HG03064 (cell line): ENCODE results near the gene HS3ST2.
"Not testable (repeated sequence)": the region's sequence is repeated elsewhere in the genome, so short reads cannot be mapped to it uniquely, and the experiment has no call there.

ENCODE experiments used
- ATAC-seq: cut with Tn5 transposase; IDR thresholded peaks from one replicate; pipeline ENCODE4 v1.9.1; 2021; ENCODE audit warnings: low read depth; ENCODE audit not compliant: unreplicated experiment

The HS3ST2 gene

DNA sequence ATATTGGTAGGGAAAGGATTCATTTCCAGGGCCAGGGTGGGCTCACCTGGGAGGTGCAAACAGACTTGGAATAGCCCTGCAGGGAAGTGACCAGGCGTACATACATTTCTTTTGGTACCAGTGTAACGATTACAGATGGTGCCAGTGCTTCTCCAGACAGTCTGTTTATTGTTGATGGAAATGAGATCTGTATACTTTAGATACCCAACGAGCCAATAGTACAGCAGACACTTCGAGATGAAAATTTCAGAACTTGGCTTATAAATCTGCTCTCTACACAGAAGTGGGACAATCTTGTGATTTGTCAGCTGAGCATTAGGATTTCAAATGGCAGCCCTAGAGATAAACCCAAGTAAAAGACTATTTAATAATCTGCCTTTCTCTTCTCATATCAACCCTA is 57.9 kb downstream of the HS3ST2 start:
- ATAC-seq, result no peak

- no peak for ATAC-seq
Observed at GRCh38 chr16:22874394-22874793, 60.4 kb downstream of the HS3ST2 start.

- ATAC-seq, result no peak
Observed at GRCh38 chr16:22878955-22879354, 65.0 kb downstream of the HS3ST2 start.

DNA sequence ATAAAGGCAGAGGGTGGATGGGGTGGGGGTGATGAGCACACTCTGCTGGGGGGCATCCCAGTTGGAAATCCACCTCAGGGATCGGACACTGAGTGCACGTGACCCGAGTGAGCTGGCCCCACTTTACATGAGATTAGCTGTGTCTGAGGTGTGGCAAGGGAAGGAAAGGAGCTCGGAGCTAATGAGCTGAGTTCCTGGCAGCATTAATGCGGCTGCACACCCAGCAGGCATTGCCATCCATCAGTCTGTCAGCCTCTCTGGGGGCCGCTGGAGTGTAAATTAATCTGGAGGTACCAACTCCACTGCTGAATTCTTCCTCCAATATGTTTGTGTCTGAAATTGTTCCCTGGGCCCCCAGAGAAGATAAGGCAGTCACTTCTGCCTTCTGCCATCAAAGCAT is 65.5 kb downstream of the HS3ST2 start:
- ATAC-seq, result no peak

DNA sequence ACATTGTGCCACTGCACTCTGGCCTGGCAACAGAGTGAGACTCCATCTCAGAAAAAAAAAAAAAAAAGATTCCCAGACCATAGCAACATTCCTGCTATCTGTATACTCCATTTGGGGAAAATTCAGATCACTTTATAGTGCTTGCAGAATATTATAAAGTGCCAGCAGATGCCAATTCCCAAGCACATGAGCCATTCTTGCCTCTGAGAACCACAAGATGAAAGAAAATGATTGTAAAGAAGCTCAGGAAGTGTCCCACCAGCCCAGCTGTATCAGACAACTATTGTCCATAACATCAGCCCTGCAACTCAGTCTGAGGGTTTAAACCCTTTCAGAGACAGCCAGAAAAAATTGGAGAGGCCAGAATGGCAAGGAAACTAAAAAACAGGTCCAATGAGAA is 69.0 kb downstream of the HS3ST2 start:
- ATAC-seq, result no peak

- ATAC-seq, result no peak
Observed at GRCh38 chr16:22885951-22886350, 72.0 kb downstream of the HS3ST2 start.

DNA sequence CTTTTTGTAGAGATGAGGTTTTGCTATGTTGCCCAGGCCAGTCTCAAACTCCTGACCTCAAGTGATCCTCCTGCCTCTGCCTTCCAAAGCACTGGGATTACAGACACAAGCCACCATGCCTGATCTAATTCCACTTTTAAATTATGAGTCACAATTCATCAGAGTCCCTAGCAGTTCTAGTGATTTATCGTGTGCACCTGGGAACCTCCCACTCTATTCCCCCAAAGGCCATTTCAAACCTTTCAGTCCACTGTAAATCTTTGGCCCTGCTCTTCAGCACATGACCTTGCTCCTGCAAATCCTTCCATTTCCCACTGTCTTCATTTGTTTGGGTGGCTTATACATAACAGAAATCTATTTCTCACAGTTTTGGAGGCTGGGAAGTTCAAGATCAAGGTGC is 73.0 kb downstream of the HS3ST2 start:
- ATAC-seq, result no peak

GRCh38 chr16:22887445-22887844 is 73.5 kb downstream of the HS3ST2 start:
- ATAC-seq, result no peak

- no peak for ATAC-seq
Observed at GRCh38 chr16:22888791-22889190, 74.8 kb downstream of the HS3ST2 start.

- ATAC-seq, result no peak
Observed at GRCh38 chr16:22890976-22891375, 77.0 kb downstream of the HS3ST2 start.

DNA sequence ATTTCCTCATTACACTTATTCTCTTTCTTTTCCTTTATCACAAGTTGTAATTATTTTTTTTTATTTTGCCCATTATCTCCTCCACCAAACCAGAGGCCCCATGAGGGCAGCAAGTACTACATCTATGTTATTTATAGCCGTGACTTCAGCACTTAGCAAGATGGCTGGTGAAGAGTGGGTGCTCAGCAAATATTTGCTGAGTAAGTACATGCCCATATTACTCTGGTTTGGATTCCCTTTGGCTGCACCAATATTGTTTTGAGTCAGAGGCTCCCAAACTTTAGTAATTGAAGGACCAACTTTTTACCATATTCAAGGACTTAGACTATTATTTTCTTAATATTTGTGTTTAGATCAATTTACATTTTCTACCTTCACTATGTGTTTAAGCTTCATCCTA is 83.2 kb downstream of the HS3ST2 start:
- no peak for ATAC-seq

GRCh38 chr16:22898131-22898530 is 84.2 kb downstream of the HS3ST2 start:
- ATAC-seq, result no peak

DNA sequence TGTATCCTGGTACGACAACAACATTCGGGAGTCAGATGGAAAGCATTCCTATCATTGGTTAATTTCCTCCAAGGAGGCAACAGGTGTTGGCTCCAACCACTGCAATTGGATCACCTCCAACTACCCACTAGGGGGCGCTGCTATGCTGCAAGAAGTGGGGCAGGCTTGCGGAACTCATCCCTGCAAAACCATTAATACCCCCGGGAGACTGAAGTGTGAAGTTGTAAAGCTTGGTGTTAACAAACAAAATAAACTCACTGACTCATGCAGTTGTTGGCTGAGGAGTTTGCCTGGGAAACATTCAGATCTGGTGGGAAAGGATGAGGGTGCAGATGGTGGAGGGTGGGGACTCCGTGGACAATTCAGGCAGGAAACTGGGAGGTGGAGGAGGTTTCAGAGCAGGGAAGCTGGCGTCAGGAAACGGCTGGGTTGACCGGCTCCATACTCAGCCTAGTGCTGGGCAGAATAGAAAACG is 84.9 kb downstream of the HS3ST2 start:
- ATAC-seq, result no peak

DNA sequence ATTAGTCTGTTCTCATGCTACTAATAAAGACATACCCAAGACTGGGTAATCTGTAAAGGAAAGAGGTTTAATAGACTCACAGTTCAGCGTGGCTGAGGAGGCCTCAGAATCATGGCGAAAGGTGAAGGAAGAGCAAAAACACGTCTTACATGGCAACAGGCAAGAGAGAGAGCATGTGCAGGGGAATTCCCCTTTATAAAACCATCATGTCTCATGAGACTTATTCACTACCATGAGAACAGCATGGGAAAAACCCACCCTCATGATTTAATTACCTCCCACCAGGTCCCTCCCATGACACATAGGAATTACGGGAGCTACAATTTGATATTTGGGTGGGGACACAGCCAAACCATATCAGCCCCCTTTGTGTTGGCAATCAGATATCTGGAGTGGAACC is 85.6 kb downstream of the HS3ST2 start:
- ATAC-seq, result not testable (repeated sequence)

GRCh38 chr16:22900863-22901262 is 86.9 kb downstream of the HS3ST2 start:
- ATAC-seq, result no peak

- no peak for ATAC-seq
Observed at GRCh38 chr16:22901563-22901962, 87.6 kb downstream of the HS3ST2 start.

DNA sequence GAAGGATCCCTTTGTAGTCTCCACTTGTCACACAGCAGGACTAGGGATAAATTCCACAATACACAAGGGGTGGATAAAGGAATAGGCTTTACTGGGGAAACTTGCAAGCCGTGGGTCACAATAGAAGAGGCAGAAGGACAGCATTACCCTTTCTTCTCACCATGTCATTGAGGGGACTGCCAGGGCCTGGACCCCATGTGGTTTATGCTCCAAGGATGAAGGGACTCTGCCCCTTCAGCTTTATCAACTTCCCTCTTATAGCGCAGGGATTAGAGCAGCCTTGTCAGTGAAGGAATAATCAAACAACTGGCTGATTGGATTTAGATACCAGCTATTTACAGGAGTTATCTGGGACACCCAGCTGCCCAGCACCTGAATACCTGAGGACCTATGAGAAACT is 89.8 kb downstream of the HS3ST2 start:
- ATAC-seq, result no peak

DNA sequence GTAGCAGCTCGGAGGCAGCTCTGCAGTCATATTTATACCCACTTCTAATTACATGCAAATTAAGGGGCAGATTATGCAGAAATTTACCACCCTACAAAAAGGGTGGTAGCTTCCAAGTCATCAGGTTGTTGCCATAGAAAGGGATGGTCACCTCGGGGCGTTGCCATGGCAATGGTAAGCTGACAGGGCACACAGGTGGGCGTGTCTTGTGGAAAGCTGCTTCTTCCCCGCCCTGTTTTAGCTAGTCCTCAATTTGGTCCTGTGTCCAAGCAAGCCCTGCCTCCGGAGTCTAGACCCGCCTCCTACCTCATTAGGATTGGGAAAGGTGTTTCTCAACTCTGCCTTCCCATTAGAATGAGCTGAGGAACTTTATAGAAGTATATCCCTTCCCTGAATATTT is 98.7 kb downstream of the HS3ST2 start:
- no peak for ATAC-seq

- ATAC-seq, result no peak
Observed at GRCh38 chr16:22915003-22915402, 101.0 kb downstream of the HS3ST2 start.

- ATAC-seq, result no peak
Observed at GRCh38 chr16:22923491-22923890, 109.5 kb downstream of the HS3ST2 start.

- no peak for ATAC-seq
Observed at GRCh38 chr16:22924492-22924891, 110.5 kb downstream of the HS3ST2 start.

GRCh38 chr16:22926105-22926751 is 112.3 kb downstream of the HS3ST2 start:
- no peak for ATAC-seq

DNA sequence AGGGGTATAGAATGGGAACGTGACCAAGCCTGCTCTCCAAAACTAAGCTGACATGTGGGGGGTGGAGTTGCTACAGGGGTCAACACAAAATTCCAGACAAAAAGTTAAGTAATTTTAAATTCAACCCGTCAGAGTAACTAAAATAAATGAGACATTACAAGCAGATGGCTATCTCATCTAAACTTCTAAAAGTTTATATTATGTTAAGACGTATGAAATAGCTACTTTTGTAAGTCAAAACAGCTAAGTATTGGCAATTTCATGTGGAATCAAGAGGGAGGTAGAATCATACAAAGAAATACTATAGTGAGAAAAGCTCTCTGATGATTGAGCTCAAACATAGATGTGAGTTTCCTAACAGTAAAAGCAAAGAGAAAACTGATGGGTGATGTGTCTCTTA is 113.3 kb downstream of the HS3ST2 start:
- ATAC-seq, result no peak
